Measurements from ENCODE around the gene HSPH1. TPM values are rescaled to one million over a fixed set of nuclear protein-coding genes. Genes with fewer than 3 reads are reported as not detected.

HSPH1 gene
- total RNA-seq, 2 experiments from 2014 or later = 226 to 238 TPM

DNA sequence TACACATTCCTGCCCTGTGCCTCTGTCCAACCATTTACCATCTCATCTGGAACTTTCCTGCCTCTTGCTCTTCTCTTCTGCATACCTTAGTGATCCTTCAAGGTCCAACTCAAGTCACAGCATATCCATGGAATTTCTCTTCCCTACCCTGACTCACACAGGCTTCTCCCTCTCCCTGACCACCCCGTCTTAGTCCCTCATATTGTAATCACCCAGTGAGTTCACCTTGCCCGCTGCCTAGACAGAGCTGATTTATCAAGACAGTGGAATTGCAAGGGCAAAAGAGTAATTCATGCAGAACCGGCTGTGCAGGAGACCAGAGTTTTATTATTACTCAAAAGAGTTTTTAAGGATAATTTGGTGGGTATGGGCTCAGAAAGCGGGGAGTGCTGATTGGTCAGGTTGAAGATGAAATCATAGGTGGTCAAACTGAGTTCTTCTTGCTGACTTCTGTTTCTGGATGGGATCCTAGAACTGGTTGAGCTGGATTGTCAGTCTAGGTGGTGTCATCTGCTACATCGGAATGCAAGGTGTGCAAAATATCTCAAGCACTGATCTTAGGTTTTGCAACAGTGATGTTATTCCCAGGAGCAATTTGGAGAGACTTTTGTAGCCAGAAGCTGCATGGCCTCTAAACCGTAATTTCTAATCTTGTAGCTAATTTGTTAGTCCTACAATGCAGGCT is 67.2 kb downstream of the HSPH1 start:
- POLR2A ChIA-PET = no interaction called here
- Mint-ChIP-seq H3K9me3 (no peaks in the 10 kb centered on the region), H3K27me3 (peaks cover 45% of the 10 kb centered on the region), H3K27ac (no peak overlapping the region), H3K4me3 (no peak overlapping the region), H3K36me3 (ENCODE audit: low read depth) (no peaks in the 10 kb centered on the region), H3K4me1 (ENCODE audit: low read depth) (peaks cover 6% of the 10 kb centered on the region)
- Histone ChIP-seq H3K4me1 (ENCODE audit: insufficient read depth, low read length) (no peaks in the 10 kb centered on the region), H3K36me3 (ENCODE audit: insufficient read depth, low read length) (no peaks in the 10 kb centered on the region), H3K4me3 (ENCODE audit: low read length) (no peak overlapping the region), H3K27me3 (ENCODE audit: control insufficient read depth in 1 of 2, insufficient read depth in 2 of 2, low read length in 2 of 2) (peaks cover 5 to 9% of the 10 kb centered on the region in 2 experiments), H3K27ac (ENCODE audit: low read depth in 1 of 2, low read length in 2 of 2) (no peak overlapping the region), H3K9me3 (ENCODE audit: control insufficient read depth in 1 of 2, insufficient read depth in 1 of 2, low read length in 2 of 2) (no peaks in the 10 kb centered on the region)
- TF ChIP-seq CTCF (IDR thresholded peaks at IDR 0.05) = no peak
- ATAC-seq (ENCODE audit: poor library complexity) (no peak), DNase-seq (no peak)
- CTCF ChIA-PET = no interaction called here
- intact Hi-C loops (cut with DNase I, micrococcal nuclease) = no loop called here

DNA sequence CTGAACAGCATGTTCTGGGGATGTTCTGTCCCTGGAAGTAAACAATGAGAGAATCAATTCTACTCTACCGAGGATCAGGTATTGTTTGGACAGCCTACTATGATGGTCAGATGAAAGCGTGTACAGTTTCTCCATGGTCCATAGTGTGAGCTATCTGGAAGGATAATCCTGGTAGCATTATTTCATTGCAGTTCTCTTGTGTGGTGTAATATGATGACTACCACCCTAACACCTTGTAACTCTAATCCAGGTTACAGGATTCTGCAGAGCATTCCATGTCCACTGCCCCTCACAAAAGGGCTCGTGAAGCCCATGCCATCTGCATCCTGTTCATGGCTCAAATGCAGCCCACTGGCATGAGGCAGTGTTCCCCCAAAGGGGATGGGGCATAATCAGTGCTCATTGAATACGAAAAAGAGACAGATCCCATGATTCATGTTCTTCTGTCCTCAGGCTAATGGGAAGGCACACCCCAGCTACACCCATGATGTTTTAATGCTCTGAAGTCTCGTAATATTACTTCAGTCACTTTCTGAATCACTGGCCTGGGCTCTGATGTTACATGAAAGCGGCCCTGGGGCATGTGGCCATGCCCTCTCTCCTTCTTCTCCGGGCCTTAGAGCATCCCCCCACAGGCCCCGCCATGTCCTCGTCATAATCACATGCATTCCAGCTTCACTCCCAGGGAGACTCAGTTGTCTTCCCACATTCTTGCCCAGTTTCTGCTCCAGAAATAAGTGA is 68.4 kb downstream of the HSPH1 start:
- Mint-ChIP-seq H3K4me1 (ENCODE audit: low read depth) (peaks cover 6% of the 10 kb centered on the region), H3K4me3 (no peak overlapping the region), H3K36me3 (ENCODE audit: low read depth) (no peaks in the 10 kb centered on the region), H3K27ac (no peak overlapping the region), H3K27me3 (peaks cover 37% of the 10 kb centered on the region), H3K9me3 (no peaks in the 10 kb centered on the region)
- no peak overlapping the region for H3K4me3 ChIP-seq (ENCODE audit: low read length)
- POLR2A ChIA-PET = no interaction called here
- no peak overlapping the region for H3K27ac ChIP-seq (ENCODE audit: low read depth in 1 of 2, low read length in 2 of 2)
- ATAC-seq (ENCODE audit: poor library complexity) = no peak
- no peak for DNase-seq
- peaks cover 5 to 9% of the 10 kb centered on the region in 2 experiments for H3K27me3 ChIP-seq (ENCODE audit: control insufficient read depth in 1 of 2, insufficient read depth in 2 of 2, low read length in 2 of 2)
- CTCF ChIA-PET = no interaction called here
- no peaks in the 10 kb centered on the region for H3K4me1 ChIP-seq (ENCODE audit: insufficient read depth, low read length)
- H3K9me3 ChIP-seq (ENCODE audit: control insufficient read depth in 1 of 2, insufficient read depth in 1 of 2, low read length in 2 of 2) = no peaks in the 10 kb centered on the region
- intact Hi-C loops (cut with DNase I, micrococcal nuclease) = no loop called here
- TF ChIP-seq CTCF (IDR thresholded peaks at IDR 0.05) = no peak
- H3K36me3 ChIP-seq (ENCODE audit: insufficient read depth, low read length) = no peaks in the 10 kb centered on the region

GRCh38 chr13:31092646-31093045 is 69.1 kb downstream of the HSPH1 start:
- peaks cover 6% of the 10 kb centered on the region for H3K4me1 Mint-ChIP-seq (ENCODE audit: low read depth)
- peaks cover 32% of the 10 kb centered on the region for H3K27me3 Mint-ChIP-seq
- Histone ChIP-seq H3K27ac (ENCODE audit: low read depth in 1 of 2, low read length in 2 of 2) (no peak overlapping the region), H3K4me3 (ENCODE audit: low read length) (no peak overlapping the region), H3K9me3 (ENCODE audit: control insufficient read depth in 1 of 2, insufficient read depth in 1 of 2, low read length in 2 of 2) (no peaks in the 10 kb centered on the region), H3K4me1 (ENCODE audit: insufficient read depth, low read length) (no peaks in the 10 kb centered on the region), H3K27me3 (ENCODE audit: control insufficient read depth in 1 of 2, insufficient read depth in 2 of 2, low read length in 2 of 2) (peaks cover 2 to 9% of the 10 kb centered on the region in 2 experiments), H3K36me3 (ENCODE audit: insufficient read depth, low read length) (no peaks in the 10 kb centered on the region)
- no peaks in the 10 kb centered on the region for H3K36me3 Mint-ChIP-seq (ENCODE audit: low read depth)
- intact Hi-C loops (cut with DNase I, micrococcal nuclease) = no loop called here
- ATAC-seq (ENCODE audit: poor library complexity) (no peak), DNase-seq (no peak)
- no peak for TF ChIP-seq CTCF (IDR thresholded peaks at IDR 0.05)
- CTCF ChIA-PET = no interaction called here
- H3K4me3 Mint-ChIP-seq = no peak overlapping the region
- no peak overlapping the region for H3K27ac Mint-ChIP-seq
- H3K9me3 Mint-ChIP-seq = no peaks in the 10 kb centered on the region
- POLR2A ChIA-PET = no interaction called here

All from CD4-positive, alpha-beta T cell (primary cell).